Fibroblast of pulmonary artery (primary cell): ENCODE results near the gene WDR64.

ENCODE experiments used
- DNase-seq: peaks from one replicate; pipeline ENCODE4 v3.0.0-alpha.2; 2010; ENCODE audit warnings: low read depth
- H3K4me3 ChIP-seq: replicated peaks from 2 replicates; pipeline ENCODE4 v1.5.1; 2011; ENCODE audit warnings: low read depth, mild to moderate bottlenecking, control low read depth, low read length, moderate library complexity
- CTCF ChIP-seq: IDR thresholded peaks from 2 replicates; pipeline ENCODE4 v1.5.1; 2011; ENCODE audit warnings: mild to moderate bottlenecking, control low read depth, low read length, inconsistent platforms; ENCODE audit errors: missing control alignments

Gene WDR64

GRCh38 chr1:241778117-241778516 lies 126.0 kb downstream of the WDR64 start:
- DNase-seq: no peak
- H3K4me3 ChIP-seq: no peak overlapping the region
- TF ChIP-seq CTCF: no peak

- no peak overlapping the region for H3K4me3 ChIP-seq
- TF ChIP-seq CTCF: no peak
- no peak for DNase-seq
These were observed 127.8 kb downstream of the WDR64 start for GRCh38 chr1:241779897-241780296.

- TF ChIP-seq CTCF: no peak
- no peak for DNase-seq
- H3K4me3 ChIP-seq: no peak overlapping the region
These were observed 130.3 kb downstream of the WDR64 start for GRCh38 chr1:241782396-241782795.

GRCh38 chr1:241787691-241788090 lies 135.6 kb downstream of the WDR64 start:
- no peak for TF ChIP-seq CTCF
- no peak for DNase-seq

GRCh38 chr1:241789061-241789460 lies 137.0 kb downstream of the WDR64 start:
- no peak for DNase-seq
- no peak for TF ChIP-seq CTCF
- H3K4me3 ChIP-seq: no peak overlapping the region

More at GRCh38 chr1:241787691-241788090, 135.6 kb downstream of the WDR64 start:
- H3K4me3 ChIP-seq: no peak overlapping the region

- H3K4me3 ChIP-seq: no peak overlapping the region
- no peak for TF ChIP-seq CTCF
- DNase-seq: no peak
These were observed 147.3 kb downstream of the WDR64 start for GRCh38 chr1:241799416-241799815.

GRCh38 chr1:241800640-241801039 lies 148.6 kb downstream of the WDR64 start:
- no peak for DNase-seq
- no peak overlapping the region for H3K4me3 ChIP-seq
- TF ChIP-seq CTCF: no peak
